OCI-LY1 (cell line): ENCODE data around the gene SLC38A4.

Source experiments
- H2AFZ ChIP-seq: fragments of 200-600 bp; sonication (generic), shearing (Covaris generic); 2 replicates; pipeline ENCODE4 v1.6.0; 2014; ENCODE audit warnings: antibody characterized with exemption, mild to moderate bottlenecking, low read length
- H3F3A ChIP-seq: fragments of 200-600 bp; sonication (generic), shearing (Covaris generic); 2 replicates; pipeline ENCODE4 v1.6.0; 2014; ENCODE audit warnings: mild to moderate bottlenecking, antibody characterized with exemption, low read length, moderate library complexity; ENCODE audit not compliant: insufficient read depth
- H3K27ac ChIP-seq: fragments of 200-600 bp; sonication (generic); 2 replicates; pipeline ENCODE4 v1.5.1; 2014; ENCODE audit warnings: low read length, mixed run types, mild to moderate bottlenecking, low read depth; ENCODE audit not compliant: poor library complexity, severe bottlenecking
- H3K27me3 ChIP-seq: fragments of 200-600 bp; sonication (generic); 2 replicates; pipeline ENCODE4 v1.6.0; 2014; ENCODE audit warnings: antibody characterized with exemption, mild to moderate bottlenecking, low read length, moderate library complexity; ENCODE audit not compliant: insufficient read depth
- H3K36me3 ChIP-seq: fragments of 200-600 bp; sonication (generic); 2 replicates; pipeline ENCODE4 v1.6.1; 2014; ENCODE audit warnings: mild to moderate bottlenecking, antibody characterized with exemption, low read length, moderate library complexity, mixed read lengths; ENCODE audit not compliant: insufficient read depth
- H3K4me1 ChIP-seq: fragments of 200-600 bp; sonication (generic); 2 replicates; pipeline ENCODE4 v1.5.1; 2014; ENCODE audit warnings: mild to moderate bottlenecking, low read length, moderate library complexity; ENCODE audit not compliant: insufficient read depth, severe bottlenecking
- H3K4me2 ChIP-seq: fragments of 200-600 bp; sonication (generic), shearing (Covaris generic); 2 replicates; pipeline ENCODE4 v1.6.1; 2014; ENCODE audit warnings: low read length
- H3K4me3 ChIP-seq: fragments of 200-600 bp; sonication (generic); 2 replicates; pipeline ENCODE4 v1.5.1; 2014; ENCODE audit warnings: low read length, low read depth, mild to moderate bottlenecking, mixed read lengths; ENCODE audit not compliant: poor library complexity, severe bottlenecking
- H3K79me2 ChIP-seq: fragments of 200-600 bp; shearing (Covaris generic); 2 replicates; pipeline ENCODE4 v1.6.1; 2016; ENCODE audit warnings: mixed run types, low read length, mixed read lengths; ENCODE audit not compliant: insufficient read depth
- H3K9ac ChIP-seq: fragments of 200-600 bp; sonication (generic), shearing (Covaris generic); 2 replicates; pipeline ENCODE4 v1.6.1; 2014; ENCODE audit warnings: mild to moderate bottlenecking, low read length, mixed read lengths
- H3K9me2 ChIP-seq: fragments of 200-600 bp; sonication (generic), shearing (Covaris generic); 2 replicates; pipeline ENCODE4 v1.6.1; 2014; ENCODE audit warnings: low read depth, mild to moderate bottlenecking, low read length, mixed read lengths
- H3K9me3 ChIP-seq: fragments of 200-600 bp; shearing (Covaris generic); 2 replicates; pipeline ENCODE4 v1.6.1; 2014; ENCODE audit warnings: low read length, mixed read lengths
- H4K20me1 ChIP-seq: fragments of 200-600 bp; sonication (generic), shearing (Covaris generic); 2 replicates; pipeline ENCODE4 v1.6.0; 2016; ENCODE audit warnings: mild to moderate bottlenecking, low read length; ENCODE audit not compliant: insufficient read depth
- CTCF ChIP-seq: fragments of 200-600 bp; sonication (generic), shearing (Covaris generic); IDR thresholded peaks from 2 replicates; pipeline ENCODE4 v1.5.1; 2017; ENCODE audit warnings: mild to moderate bottlenecking, antibody characterized with exemption, low read length, moderate library complexity, mixed read lengths
- EZH2 ChIP-seq: fragments of 200-600 bp; sonication (generic), shearing (Covaris generic); IDR thresholded peaks from 2 replicates; pipeline ENCODE4 v1.8.0; 2017; ENCODE audit warnings: borderline replicate concordance, mixed run types, mild to moderate bottlenecking, antibody characterized with exemption, low read length, moderate library complexity, mixed read lengths

Gene SLC38A4, protein sequence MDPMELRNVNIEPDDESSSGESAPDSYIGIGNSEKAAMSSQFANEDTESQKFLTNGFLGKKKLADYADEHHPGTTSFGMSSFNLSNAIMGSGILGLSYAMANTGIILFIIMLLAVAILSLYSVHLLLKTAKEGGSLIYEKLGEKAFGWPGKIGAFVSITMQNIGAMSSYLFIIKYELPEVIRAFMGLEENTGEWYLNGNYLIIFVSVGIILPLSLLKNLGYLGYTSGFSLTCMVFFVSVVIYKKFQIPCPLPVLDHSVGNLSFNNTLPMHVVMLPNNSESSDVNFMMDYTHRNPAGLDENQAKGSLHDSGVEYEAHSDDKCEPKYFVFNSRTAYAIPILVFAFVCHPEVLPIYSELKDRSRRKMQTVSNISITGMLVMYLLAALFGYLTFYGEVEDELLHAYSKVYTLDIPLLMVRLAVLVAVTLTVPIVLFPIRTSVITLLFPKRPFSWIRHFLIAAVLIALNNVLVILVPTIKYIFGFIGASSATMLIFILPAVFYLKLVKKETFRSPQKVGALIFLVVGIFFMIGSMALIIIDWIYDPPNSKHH

DNA sequence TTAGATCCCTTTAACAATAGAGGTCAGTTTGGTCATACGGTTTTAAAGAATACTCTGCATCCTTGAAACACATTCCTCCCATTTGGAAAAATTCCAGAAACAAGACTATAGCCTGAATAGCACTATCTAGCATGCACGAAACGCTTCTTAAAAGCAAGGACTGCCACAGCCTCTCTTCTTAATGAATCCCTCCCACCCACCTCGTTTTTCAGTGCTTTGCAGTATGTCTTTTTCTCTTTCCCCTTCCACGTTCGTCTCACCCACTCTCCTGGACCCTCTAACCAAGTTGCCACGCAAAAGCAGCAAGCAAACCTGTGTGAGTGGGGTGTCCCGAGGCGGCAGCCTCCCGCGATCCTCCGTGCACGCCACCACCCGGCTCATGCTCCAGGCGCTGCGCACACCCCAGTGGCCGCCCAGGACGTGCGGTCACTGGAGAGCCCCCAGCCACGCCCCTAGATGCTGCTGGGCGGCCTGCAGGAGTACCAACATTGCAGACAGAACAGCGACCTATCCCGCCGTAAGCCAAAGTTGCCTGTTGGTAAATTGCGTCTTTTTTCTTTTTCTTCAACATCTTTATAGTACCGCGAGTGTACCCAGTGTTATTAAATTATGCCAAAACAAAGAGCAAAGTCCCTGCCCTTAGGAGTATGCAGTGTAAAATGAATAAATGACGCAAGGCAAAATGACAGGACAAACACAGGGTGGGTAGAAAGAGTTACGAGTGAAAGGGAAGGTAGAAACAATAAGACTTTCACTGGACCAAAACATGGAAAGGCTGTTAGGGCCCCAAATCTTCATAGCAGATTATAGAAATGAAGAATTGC, at the start of gene SLC38A4:
TSS of gene SLC38A4 (minus strand) at position 407 of the 824 bp plus-strand sequence. CDS start 32,926 bp downstream, outside the sequence.
- H3K4me1 ChIP-seq = no peaks in the 10 kb centered on the region
- no peaks in the 10 kb centered on the region for H4K20me1 ChIP-seq
- H3K79me2 ChIP-seq = no peaks in the 10 kb centered on the region
- no peaks in the 10 kb centered on the region for H3K9me3 ChIP-seq
- TF ChIP-seq CTCF = no peak
- TF ChIP-seq EZH2 = no peak
- no peak within 1 kb of the TSS for H3K9ac ChIP-seq
- no peak within 1 kb of the TSS for H3K27ac ChIP-seq
- H3K4me3 ChIP-seq = no peak within 1 kb of the TSS
- no peaks in the 10 kb centered on the region; the same call in 1 of the 2 replicates for H3K27me3 ChIP-seq
- no peak within 1 kb of the TSS for H2AFZ ChIP-seq
- no peaks in the 10 kb centered on the region for H3F3A ChIP-seq
- H3K9me2 ChIP-seq = no peaks in the 10 kb centered on the region
- no peak within 1 kb of the TSS for H3K4me2 ChIP-seq
- no peaks in the 10 kb centered on the region for H3K36me3 ChIP-seq

- H3K4me3 ChIP-seq = no peak overlapping the region
- no peaks in the 10 kb centered on the region for H4K20me1 ChIP-seq
- no peaks in the 10 kb centered on the region for H3K9me3 ChIP-seq
- H3F3A ChIP-seq = no peaks in the 10 kb centered on the region
- no peaks in the 10 kb centered on the region for H3K79me2 ChIP-seq
- no peak overlapping the region for H3K4me2 ChIP-seq
- no peaks in the 10 kb centered on the region for H3K36me3 ChIP-seq
- no peak overlapping the region for H2AFZ ChIP-seq
- no peak overlapping the region for H3K9ac ChIP-seq
- no peak for TF ChIP-seq EZH2
- TF ChIP-seq CTCF = no peak
- H3K4me1 ChIP-seq = no peaks in the 10 kb centered on the region
- H3K27ac ChIP-seq = no peak overlapping the region
- no peaks in the 10 kb centered on the region for H3K27me3 ChIP-seq
- no peaks in the 10 kb centered on the region for H3K9me2 ChIP-seq
These were observed 49.3 kb upstream of the SLC38A4 start for GRCh38 chr12:46875095-46875494.

- Histone ChIP-seq H3K9me2 (no peaks in the 10 kb centered on the region), H3K4me1 (no peaks in the 10 kb centered on the region), H2AFZ (no peak overlapping the region), H3K4me3 (no peak overlapping the region), H3K9ac (no peak overlapping the region), H4K20me1 (no peaks in the 10 kb centered on the region), H3K27me3 (no peaks in the 10 kb centered on the region), H3K9me3 (no peaks in the 10 kb centered on the region), H3K36me3 (no peaks in the 10 kb centered on the region), H3K27ac (no peak overlapping the region), H3K4me2 (no peak overlapping the region), H3F3A (no peaks in the 10 kb centered on the region), H3K79me2 (no peaks in the 10 kb centered on the region)
- TF ChIP-seq EZH2 (no peak), CTCF (no peak)
These were observed 48.8 kb upstream of the SLC38A4 start for GRCh38 chr12:46874642-46875041.
